ENCODE results near the gene PPARG. TPM values are rescaled to one million over a fixed set of nuclear protein-coding genes. Genes with fewer than 3 reads are reported as not detected.
A peak's percentile ranks its signal among the peaks of the same experiment; 100 is the strongest.

Gene PPARG
- total and polyA plus RNA-seq, 2 of the 13 experiments (the other 11 are each of a cell fraction or from before 2014, with no cell fraction given) = 13.9 to 58.3 TPM

DNA sequence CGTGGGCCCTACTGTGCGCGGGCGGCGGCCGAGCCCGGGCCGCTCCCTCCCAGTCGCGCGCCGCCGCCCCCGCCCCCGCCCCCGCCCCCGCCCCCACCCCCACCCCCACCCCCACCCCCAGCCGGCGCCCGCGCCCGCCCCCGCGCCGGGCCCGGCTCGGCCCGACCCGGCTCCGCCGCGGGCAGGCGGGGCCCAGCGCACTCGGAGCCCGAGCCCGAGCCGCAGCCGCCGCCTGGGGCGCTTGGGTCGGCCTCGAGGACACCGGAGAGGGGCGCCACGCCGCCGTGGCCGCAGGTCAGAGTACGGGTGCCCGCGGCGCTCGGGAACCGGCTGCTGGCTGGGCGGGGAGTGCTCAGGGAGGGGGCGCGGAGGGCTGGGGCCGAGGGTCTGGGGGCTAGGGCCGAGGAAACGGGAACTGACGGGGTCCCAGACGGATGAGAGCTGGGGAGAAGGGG lies 1.1 kb upstream of the PPARG start:
- H3K9ac ChIP-seq (ENCODE audit: insufficient read depth, low read depth, low read length) = peak overlapping the region; percentile 86
- ChIA-PET POLR2A (interaction anchor here (1.0 to 2.0 kb wide), 3 partner anchors 119 to 192 kb away, joined by 3 to 11 read pairs (median 7); no protein-coding TSS in a partner anchor), CTCF (ENCODE audit: low intra/inter-chr PET ratio, low total read pairs) (interaction anchor here (0.8 kb wide), 1 partner anchor 192 kb away, joined by 3 read pairs; no protein-coding TSS in a partner anchor)
- H3K79me2 ChIP-seq (ENCODE audit: insufficient read depth, low read length) = peaks cover 40% of the 10 kb centered on the region
- 0% methylated on average over 4 of the region's 63 CpGs for WGBS (ENCODE audit: low lambda C conversion rate)
- DNase-seq (ENCODE audit: low spot score) (no peak), ATAC-seq (peak; percentile 85), FAIRE-seq (no peak)
- H3K4me2 ChIP-seq (ENCODE audit: low read depth, low read length) = peak overlapping the region; percentile 76
- peak overlapping the region; percentile 69 to 97 (median 90) for H3K4me3 ChIP-seq (replicated peaks in 1 of 3; ENCODE audit: insufficient read depth in 1 of 3, low read depth in 2 of 3, low read length in 3 of 3)
- no peaks in the 10 kb centered on the region for H4K20me1 ChIP-seq (ENCODE audit: insufficient read depth, low read length)
- peak overlapping the region; percentile 80 for H3K27ac ChIP-seq (ENCODE audit: extremely low read length, insufficient read depth, low read length)
- H3K4me1 ChIP-seq (ENCODE audit: insufficient read depth, low read length) = peaks cover 29% of the 10 kb centered on the region
- no peaks in the 10 kb centered on the region for H3K9me3 ChIP-seq (ENCODE audit: low read length)
- intact Hi-C loops (cut with micrococcal nuclease; ENCODE audit: unreplicated experiment) = loop anchor here (5.0 kb wide), 2 partner anchors 120 to 195 kb away; partner anchors contain the start of gene TSEN2
- no TSS peak for BruUV-seq (replicated peaks)
- in situ Hi-C loops (cut with HindIII; ENCODE audit: extremely low pct_ligation_motif_present, low pct_unique_long_range_greater_than_20kb) = loop anchor here (5.0 kb wide), 1 partner anchor 195 kb away; the partner anchor contains the start of gene TSEN2
- no peak overlapping the region for H2AFZ ChIP-seq (ENCODE audit: low read length)
- H3K36me3 ChIP-seq (replicated peaks in 1 of 2; ENCODE audit: control insufficient read depth in 1 of 2, insufficient read depth in 2 of 2, low read length in 2 of 2) = no peaks in the 10 kb centered on the region
- H3K27me3 ChIP-seq (ENCODE audit: control insufficient read depth in 1 of 2, insufficient read depth in 2 of 2, low read length in 2 of 2) = no peaks in the 10 kb centered on the region; a peak in 1 of 5 replicates
- TF ChIP-seq, protein P1, sequence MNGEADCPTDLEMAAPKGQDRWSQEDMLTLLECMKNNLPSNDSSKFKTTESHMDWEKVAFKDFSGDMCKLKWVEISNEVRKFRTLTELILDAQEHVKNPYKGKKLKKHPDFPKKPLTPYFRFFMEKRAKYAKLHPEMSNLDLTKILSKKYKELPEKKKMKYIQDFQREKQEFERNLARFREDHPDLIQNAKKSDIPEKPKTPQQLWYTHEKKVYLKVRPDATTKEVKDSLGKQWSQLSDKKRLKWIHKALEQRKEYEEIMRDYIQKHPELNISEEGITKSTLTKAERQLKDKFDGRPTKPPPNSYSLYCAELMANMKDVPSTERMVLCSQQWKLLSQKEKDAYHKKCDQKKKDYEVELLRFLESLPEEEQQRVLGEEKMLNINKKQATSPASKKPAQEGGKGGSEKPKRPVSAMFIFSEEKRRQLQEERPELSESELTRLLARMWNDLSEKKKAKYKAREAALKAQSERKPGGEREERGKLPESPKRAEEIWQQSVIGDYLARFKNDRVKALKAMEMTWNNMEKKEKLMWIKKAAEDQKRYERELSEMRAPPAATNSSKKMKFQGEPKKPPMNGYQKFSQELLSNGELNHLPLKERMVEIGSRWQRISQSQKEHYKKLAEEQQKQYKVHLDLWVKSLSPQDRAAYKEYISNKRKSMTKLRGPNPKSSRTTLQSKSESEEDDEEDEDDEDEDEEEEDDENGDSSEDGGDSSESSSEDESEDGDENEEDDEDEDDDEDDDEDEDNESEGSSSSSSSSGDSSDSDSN (CRISPR knock-in tag; IDR thresholded peaks at IDR 0.05) = peak; percentile 7; the same call in 1 of the 2 replicates
- TF ChIP-seq ZC3H4 (CRISPR knock-in tag; IDR thresholded peaks at IDR 0.05; ENCODE audit: borderline replicate concordance) (no peak), ZMYM2 (CRISPR knock-in tag; IDR thresholded peaks at IDR 0.05) (no peak), CCDC6 (CRISPR knock-in tag; IDR thresholded peaks at IDR 0.05) (0 out of 2 replicates have a peak, but pooled peaks have one; percentile 47), U2AF1 (optimal IDR thresholded peaks at IDR 0.05; ENCODE audit: low read depth, low read length) (no peak), POLR2AphosphoS2 (IDR thresholded peaks at IDR 0.05; ENCODE audit: low read depth, low read length) (no peak), HMG20B (CRISPR knock-in tag; conservative IDR thresholded peaks at IDR 0.05) (no peak), HDAC1 (CRISPR knock-in tag; IDR thresholded peaks at IDR 0.05) (0 out of 2 replicates have a peak, but pooled peaks have one; percentile 6), ZNF430 (CRISPR knock-in tag; IDR thresholded peaks at IDR 0.05) (no peak), DMAP1 (CRISPR knock-in tag; IDR thresholded peaks at IDR 0.05) (0 out of 2 replicates have a peak, but pooled peaks have one; percentile 34), KLF15 (CRISPR knock-in tag; IDR thresholded peaks at IDR 0.05; ENCODE audit: borderline replicate concordance) (no peak), HOXA3 (CRISPR knock-in tag; IDR thresholded peaks at IDR 0.05) (no peak), ZNF790 (CRISPR knock-in tag; IDR thresholded peaks at IDR 0.05; ENCODE audit: borderline replicate concordance) (0 out of 2 replicates have a peak, but pooled peaks have one; percentile 2), HNRNPK (IDR thresholded peaks at IDR 0.05; ENCODE audit: low read depth, low read length, poor library complexity, severe bottlenecking) (peak; percentile 93), ZNF124 (CRISPR knock-in tag; IDR thresholded peaks at IDR 0.05) (no peak), SRSF1 (optimal IDR thresholded peaks at IDR 0.05; ENCODE audit: low read depth, low read length) (peak; percentile 29)
- TF ChIP-seq, protein P2, sequence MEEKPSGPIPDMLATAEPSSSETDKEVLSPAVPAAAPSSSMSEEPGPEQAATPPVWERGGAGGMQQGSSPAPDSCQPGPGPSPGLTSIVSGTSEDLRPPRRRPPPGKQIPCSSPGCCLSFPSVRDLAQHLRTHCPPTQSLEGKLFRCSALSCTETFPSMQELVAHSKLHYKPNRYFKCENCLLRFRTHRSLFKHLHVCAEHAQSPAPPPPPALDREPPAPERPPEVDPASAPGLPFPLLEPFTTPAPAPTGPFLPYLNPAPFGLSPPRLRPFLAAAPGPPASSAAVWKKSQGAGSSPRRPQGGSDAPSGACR (CRISPR knock-in tag; IDR thresholded peaks at IDR 0.05) = peak; percentile 31; the same call in 1 of the 2 replicates
- TF ChIP-seq, protein P3, sequence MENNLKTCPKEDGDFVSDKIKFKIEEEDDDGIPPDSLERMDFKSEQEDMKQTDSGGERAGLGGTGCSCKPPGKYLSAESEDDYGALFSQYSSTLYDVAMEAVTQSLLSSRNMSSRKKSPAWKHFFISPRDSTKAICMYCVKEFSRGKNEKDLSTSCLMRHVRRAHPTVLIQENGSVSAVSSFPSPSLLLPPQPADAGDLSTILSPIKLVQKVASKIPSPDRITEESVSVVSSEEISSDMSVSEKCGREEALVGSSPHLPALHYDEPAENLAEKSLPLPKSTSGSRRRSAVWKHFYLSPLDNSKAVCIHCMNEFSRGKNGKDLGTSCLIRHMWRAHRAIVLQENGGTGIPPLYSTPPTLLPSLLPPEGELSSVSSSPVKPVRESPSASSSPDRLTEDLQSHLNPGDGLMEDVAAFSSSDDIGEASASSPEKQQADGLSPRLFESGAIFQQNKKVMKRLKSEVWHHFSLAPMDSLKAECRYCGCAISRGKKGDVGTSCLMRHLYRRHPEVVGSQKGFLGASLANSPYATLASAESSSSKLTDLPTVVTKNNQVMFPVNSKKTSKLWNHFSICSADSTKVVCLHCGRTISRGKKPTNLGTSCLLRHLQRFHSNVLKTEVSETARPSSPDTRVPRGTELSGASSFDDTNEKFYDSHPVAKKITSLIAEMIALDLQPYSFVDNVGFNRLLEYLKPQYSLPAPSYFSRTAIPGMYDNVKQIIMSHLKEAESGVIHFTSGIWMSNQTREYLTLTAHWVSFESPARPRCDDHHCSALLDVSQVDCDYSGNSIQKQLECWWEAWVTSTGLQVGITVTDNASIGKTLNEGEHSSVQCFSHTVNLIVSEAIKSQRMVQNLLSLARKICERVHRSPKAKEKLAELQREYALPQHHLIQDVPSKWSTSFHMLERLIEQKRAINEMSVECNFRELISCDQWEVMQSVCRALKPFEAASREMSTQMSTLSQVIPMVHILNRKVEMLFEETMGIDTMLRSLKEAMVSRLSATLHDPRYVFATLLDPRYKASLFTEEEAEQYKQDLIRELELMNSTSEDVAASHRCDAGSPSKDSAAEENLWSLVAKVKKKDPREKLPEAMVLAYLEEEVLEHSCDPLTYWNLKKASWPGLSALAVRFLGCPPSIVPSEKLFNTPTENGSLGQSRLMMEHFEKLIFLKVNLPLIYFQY (CRISPR knock-in tag; IDR thresholded peaks at IDR 0.05; ENCODE audit: borderline replicate concordance) = peak; percentile 46; the same call in 1 of the 2 replicates

All from HepG2 (cell line).